ENCODE data around the gene IFITM10.

- TF ChIP-seq, protein P1, sequence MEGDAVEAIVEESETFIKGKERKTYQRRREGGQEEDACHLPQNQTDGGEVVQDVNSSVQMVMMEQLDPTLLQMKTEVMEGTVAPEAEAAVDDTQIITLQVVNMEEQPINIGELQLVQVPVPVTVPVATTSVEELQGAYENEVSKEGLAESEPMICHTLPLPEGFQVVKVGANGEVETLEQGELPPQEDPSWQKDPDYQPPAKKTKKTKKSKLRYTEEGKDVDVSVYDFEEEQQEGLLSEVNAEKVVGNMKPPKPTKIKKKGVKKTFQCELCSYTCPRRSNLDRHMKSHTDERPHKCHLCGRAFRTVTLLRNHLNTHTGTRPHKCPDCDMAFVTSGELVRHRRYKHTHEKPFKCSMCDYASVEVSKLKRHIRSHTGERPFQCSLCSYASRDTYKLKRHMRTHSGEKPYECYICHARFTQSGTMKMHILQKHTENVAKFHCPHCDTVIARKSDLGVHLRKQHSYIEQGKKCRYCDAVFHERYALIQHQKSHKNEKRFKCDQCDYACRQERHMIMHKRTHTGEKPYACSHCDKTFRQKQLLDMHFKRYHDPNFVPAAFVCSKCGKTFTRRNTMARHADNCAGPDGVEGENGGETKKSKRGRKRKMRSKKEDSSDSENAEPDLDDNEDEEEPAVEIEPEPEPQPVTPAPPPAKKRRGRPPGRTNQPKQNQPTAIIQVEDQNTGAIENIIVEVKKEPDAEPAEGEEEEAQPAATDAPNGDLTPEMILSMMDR (IDR thresholded peaks at IDR 0.05; ENCODE audit: poor library complexity) = no peak
- TF ChIP-seq EZH2phosphoT487 (IDR thresholded peaks at IDR 0.05; ENCODE audit: low read depth, severe bottlenecking, unreplicated experiment) (no peak), EZH2 (IDR thresholded peaks at IDR 0.05; ENCODE audit: borderline replicate concordance) (no peak)
Measured at GRCh38 chr11:1753229-1753928, 3.0 kb upstream of the IFITM10 start.
